ENCODE results near the gene ST7. TPM values are rescaled to one million over a fixed set of nuclear protein-coding genes. Genes with fewer than 3 reads are reported as not detected.

ST7 gene
- total and polyA plus RNA-seq, 2 donors (not counting 1 experiment from before 2014, with no cell fraction given) = 2.3 to 4.6 TPM

DNA sequence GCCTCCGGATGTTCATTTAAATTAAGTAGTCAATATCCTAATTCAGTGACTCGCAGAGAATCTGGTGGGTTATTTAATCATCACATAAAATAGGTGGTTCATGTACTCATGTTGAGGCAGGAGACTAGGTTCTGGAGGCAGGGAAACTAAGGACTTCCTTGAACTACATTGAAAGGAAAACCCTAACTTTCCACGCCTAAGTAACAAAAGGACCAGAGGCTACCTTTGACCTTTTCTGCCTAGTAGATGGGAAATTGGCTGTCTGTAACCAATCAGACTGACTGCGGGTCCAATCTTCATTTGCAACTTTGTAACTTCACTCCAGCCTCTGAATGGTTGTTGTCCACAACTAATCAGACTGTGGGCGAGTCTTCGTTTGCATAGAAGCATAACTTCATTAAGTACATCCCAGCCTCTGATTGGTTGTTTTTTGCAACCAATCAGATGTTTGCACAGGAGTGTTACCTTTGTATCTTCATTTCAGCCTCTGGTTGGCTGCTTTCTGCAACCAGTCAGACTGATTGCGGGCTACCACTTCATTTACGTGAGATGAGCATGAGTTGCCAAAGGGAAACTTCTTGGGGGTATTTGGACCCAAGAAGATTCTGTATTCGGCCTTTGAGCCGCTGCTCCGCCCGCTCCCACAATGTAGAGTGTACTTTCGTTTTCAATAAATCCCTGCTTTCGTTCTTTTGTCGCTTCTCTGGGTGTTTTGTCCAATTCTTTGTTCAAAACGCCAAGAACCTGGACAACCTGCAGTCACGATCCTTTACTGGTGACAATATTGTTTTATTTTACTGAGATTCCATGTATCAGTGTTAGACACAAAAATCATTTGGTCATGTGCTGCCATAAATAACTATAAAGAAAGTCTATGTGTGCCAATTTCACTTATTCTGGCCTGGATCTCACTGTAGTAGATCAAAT is 1.7 kb upstream of the ST7 start:
- Histone ChIP-seq H3K4me1 (ENCODE audit: control insufficient read depth in 2 of 2, insufficient read depth in 2 of 2, low read length in 2 of 2) (peaks cover 12 to 13% of the 10 kb centered on the region in 2 donors), H3K9ac (ENCODE audit: low read length) (no peak overlapping the region), H3K4me3 (ENCODE audit: control extremely low read depth in 1 of 5, extremely low read depth in 1 of 5, insufficient read depth in 1 of 5, low read depth in 2 of 5, low read length in 4 of 5) (no peak overlapping the region), H3K27ac (ENCODE audit: low read length in 2 of 2) (no peak overlapping the region), H3K4me2 (replicated peaks; ENCODE audit: low read depth, low read length, poor library complexity, severe bottlenecking) (no peak overlapping the region), H3K36me3 (replicated peaks in 1 of 2; ENCODE audit: control extremely low read depth in 1 of 2, control insufficient read depth in 1 of 2, extremely low read depth in 1 of 2, insufficient read depth in 2 of 2, low read length in 1 of 2) (no peaks in the 10 kb centered on the region), H3K27me3 (replicated peaks in 1 of 4; ENCODE audit: control extremely low read depth in 1 of 4, control insufficient read depth in 3 of 4, insufficient read depth in 4 of 4, low read length in 3 of 4) (peaks cover 0 to 19% (median 2%) of the 10 kb centered on the region in 4 experiments), H3K9me3 (ENCODE audit: control extremely low read depth in 1 of 3, control insufficient read depth in 2 of 3, insufficient read depth in 1 of 3, low read length in 2 of 3) (no peaks in the 10 kb centered on the region), H4K20me1 (ENCODE audit: control insufficient read depth, insufficient read depth, low read length, poor library complexity, severe bottlenecking) (no peaks in the 10 kb centered on the region), H3K79me2 (ENCODE audit: control insufficient read depth, insufficient read depth, low read length) (no peaks in the 10 kb centered on the region), H2AFZ (ENCODE audit: insufficient read depth, low read depth, low read length, poor library complexity, severe bottlenecking) (no peak overlapping the region)
- WGBS (ENCODE audit: insufficient coverage) = 92% methylated on average over 10 of the region's 17 CpGs
- H3K4me1 Mint-ChIP-seq = peaks cover 20% of the 10 kb centered on the region
- no peaks in the 10 kb centered on the region for H3K9me3 Mint-ChIP-seq (ENCODE audit: insufficient read depth)
- ATAC-seq (ENCODE audit: low read depth) (no peak), DNase-seq (no peak)
- ChIA-PET POLR2A (no interaction called here), CTCF (no interaction called here)
- intact Hi-C loops (cut with micrococcal nuclease) = loop anchor here (10.0 kb wide), 1 partner anchor 427 kb away; the partner anchor contains the start of gene CAV1
- peaks cover 6% of the 10 kb centered on the region for H3K27me3 Mint-ChIP-seq
- H3K4me3 Mint-ChIP-seq = no peak overlapping the region
- no peak overlapping the region for H3K27ac Mint-ChIP-seq
- TF ChIP-seq, protein P1, sequence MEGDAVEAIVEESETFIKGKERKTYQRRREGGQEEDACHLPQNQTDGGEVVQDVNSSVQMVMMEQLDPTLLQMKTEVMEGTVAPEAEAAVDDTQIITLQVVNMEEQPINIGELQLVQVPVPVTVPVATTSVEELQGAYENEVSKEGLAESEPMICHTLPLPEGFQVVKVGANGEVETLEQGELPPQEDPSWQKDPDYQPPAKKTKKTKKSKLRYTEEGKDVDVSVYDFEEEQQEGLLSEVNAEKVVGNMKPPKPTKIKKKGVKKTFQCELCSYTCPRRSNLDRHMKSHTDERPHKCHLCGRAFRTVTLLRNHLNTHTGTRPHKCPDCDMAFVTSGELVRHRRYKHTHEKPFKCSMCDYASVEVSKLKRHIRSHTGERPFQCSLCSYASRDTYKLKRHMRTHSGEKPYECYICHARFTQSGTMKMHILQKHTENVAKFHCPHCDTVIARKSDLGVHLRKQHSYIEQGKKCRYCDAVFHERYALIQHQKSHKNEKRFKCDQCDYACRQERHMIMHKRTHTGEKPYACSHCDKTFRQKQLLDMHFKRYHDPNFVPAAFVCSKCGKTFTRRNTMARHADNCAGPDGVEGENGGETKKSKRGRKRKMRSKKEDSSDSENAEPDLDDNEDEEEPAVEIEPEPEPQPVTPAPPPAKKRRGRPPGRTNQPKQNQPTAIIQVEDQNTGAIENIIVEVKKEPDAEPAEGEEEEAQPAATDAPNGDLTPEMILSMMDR (IDR thresholded peaks at IDR 0.05) = no peak
- TF ChIP-seq EZH2 (IDR thresholded peaks at IDR 0.05; ENCODE audit: borderline replicate concordance, insufficient read depth, low read depth, low read length, poor library complexity, severe bottlenecking) = no peak
